ENCODE results near the gene GPR157.
A peak's percentile ranks its signal among the peaks of the same experiment; 100 is the strongest.

GPR157 gene

GRCh38 chr1:9133870-9134585 is 5.1 kb upstream of the GPR157 start:
- Histone ChIP-seq H3K4me1 (peaks cover 2% of the 10 kb centered on the region), H2AFZ (no peak overlapping the region), H3K27ac (no peak overlapping the region), H3K4me2 (ENCODE audit: low read length) (no peak overlapping the region), H3K9ac (no peak overlapping the region), H3K4me3 (ENCODE audit: low read depth, low read length) (no peak overlapping the region), H3K79me2 (no peaks in the 10 kb centered on the region), H3K9me3 (ENCODE audit: control insufficient read depth, low read length) (no peaks in the 10 kb centered on the region), H3K36me3 (ENCODE audit: control insufficient read depth, insufficient read depth, low read length) (no peaks in the 10 kb centered on the region), H3K27me3 (ENCODE audit: control insufficient read depth, insufficient read depth, low read length) (no peaks in the 10 kb centered on the region)
- no peak for TF ChIP-seq CTCF (IDR thresholded peaks at IDR 0.05)

- TF ChIP-seq CTCF (IDR thresholded peaks at IDR 0.05): no peak
- Histone ChIP-seq H3K79me2 (peaks cover 3% of the 10 kb centered on the region), H3K27ac (peak overlapping the region; percentile 82), H3K27me3 (ENCODE audit: control insufficient read depth, insufficient read depth, low read length) (no peaks in the 10 kb centered on the region), H3K9ac (no peak overlapping the region), H3K4me3 (ENCODE audit: low read depth, low read length) (peak overlapping the region; percentile 43), H3K4me2 (ENCODE audit: low read length) (peak overlapping the region; percentile 75), H2AFZ (peak overlapping the region; percentile 65), H3K9me3 (ENCODE audit: control insufficient read depth, low read length) (no peaks in the 10 kb centered on the region), H3K36me3 (ENCODE audit: control insufficient read depth, insufficient read depth, low read length) (no peaks in the 10 kb centered on the region), H3K4me1 (peaks cover 6% of the 10 kb centered on the region)
Observed at GRCh38 chr1:9129266-9130041, 552 bp upstream of the GPR157 start.

DNA sequence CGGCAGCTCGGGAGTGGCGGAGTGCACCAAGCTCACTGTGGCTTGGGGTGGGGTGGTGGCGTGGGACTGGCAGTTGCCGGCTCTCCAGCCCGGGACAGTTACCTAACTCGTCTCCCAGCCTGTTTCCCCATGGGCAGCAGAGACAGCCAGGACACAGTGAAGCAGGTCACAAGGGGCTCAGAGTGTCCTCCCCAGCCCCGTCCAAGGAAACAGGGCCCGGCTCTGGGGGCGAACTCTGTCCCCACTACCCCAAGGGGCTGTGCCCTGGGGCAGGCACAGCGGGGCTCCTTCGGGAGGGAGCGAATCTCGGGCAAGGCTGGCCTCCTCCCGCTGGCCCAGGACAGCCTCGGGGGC is 759 bp downstream of the GPR157 start:
- Histone ChIP-seq H2AFZ (peak overlapping the region; percentile 66), H3K79me2 (peaks cover 3% of the 10 kb centered on the region), H3K9me3 (ENCODE audit: control insufficient read depth, low read length) (no peaks in the 10 kb centered on the region), H3K36me3 (ENCODE audit: control insufficient read depth, insufficient read depth, low read length) (no peaks in the 10 kb centered on the region), H3K4me3 (ENCODE audit: low read depth, low read length) (peak overlapping the region; percentile 85), H3K9ac (peak overlapping the region; percentile 53), H3K4me2 (ENCODE audit: low read length) (peak overlapping the region; percentile 71), H3K4me1 (peaks cover 6% of the 10 kb centered on the region), H3K27ac (peak overlapping the region; percentile 86), H3K27me3 (ENCODE audit: control insufficient read depth, insufficient read depth, low read length) (no peaks in the 10 kb centered on the region)
- no peak for TF ChIP-seq CTCF (IDR thresholded peaks at IDR 0.05)

DNA sequence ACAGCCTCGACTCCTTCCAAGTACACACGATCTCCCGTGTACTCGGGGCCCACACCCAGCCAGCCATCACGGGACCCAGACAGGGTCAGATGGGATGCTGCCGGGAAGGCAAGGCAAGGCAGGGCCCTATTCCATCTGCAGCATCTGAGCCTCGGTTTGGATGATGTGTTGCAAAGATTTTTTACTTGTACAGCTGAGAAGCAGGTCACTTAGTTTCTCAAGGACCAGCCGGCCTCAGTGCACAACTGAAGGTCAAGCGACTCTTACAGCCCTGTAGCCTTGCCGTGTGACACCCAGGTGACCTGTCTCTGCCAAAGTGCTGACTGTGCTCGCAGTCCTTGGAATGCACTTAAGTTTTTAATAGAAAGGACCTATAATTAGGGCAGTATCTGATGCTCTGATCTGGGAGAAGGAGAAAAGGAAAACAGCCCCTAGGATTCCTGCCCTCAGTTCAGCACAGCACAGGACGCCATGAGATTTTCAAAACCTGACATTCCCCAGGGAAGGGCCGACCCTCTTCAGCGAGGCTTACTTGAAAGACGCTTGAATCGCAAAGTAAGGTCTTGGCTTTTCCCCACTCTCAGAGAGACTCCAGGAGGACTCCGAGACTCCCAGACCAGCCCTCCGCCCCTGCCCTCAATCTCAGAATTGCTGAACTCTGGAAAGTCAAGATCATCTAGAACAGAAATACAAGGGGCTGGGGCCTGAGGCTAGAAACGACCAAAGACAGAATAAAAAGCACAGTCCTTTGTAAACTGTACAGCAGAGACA is 1.3 kb downstream of the GPR157 start:
- Histone ChIP-seq H2AFZ (peak overlapping the region; percentile 66), H3K4me3 (ENCODE audit: low read depth, low read length) (peak overlapping the region; percentile 85), H3K4me1 (peaks cover 8% of the 10 kb centered on the region), H3K9me3 (ENCODE audit: control insufficient read depth, low read length) (no peaks in the 10 kb centered on the region), H3K79me2 (peaks cover 6% of the 10 kb centered on the region), H3K36me3 (ENCODE audit: control insufficient read depth, insufficient read depth, low read length) (no peaks in the 10 kb centered on the region), H3K9ac (peak overlapping the region; percentile 53), H3K27ac (peak overlapping the region; percentile 86), H3K4me2 (ENCODE audit: low read length) (peak overlapping the region; percentile 71), H3K27me3 (ENCODE audit: control insufficient read depth, insufficient read depth, low read length) (no peaks in the 10 kb centered on the region)
- TF ChIP-seq CTCF (IDR thresholded peaks at IDR 0.05): no peak

Data from parathyroid adenoma (tissue), 2 donors.